22Rv1 (cell line): ENCODE results near the gene MMP28.

ENCODE experiments used
- H3K27ac ChIP-seq: fragments of 450-650 bp; 2 replicates; pipeline ENCODE4 v1.5.1; 2017
- ZFX ChIP-seq: fragments of 450-650 bp; IDR thresholded peaks from 2 replicates; pipeline ENCODE4 v1.6.1; 2017; ENCODE audit warnings: antibody characterized with exemption, borderline replicate concordance
- TF ChIP-seq, protein P1 (sequence below): fragments of 450-650 bp; IDR thresholded peaks from 2 replicates; pipeline ENCODE4 v1.5.1; 2017; ENCODE audit warnings: mild to moderate bottlenecking

The MMP28 gene

DNA sequence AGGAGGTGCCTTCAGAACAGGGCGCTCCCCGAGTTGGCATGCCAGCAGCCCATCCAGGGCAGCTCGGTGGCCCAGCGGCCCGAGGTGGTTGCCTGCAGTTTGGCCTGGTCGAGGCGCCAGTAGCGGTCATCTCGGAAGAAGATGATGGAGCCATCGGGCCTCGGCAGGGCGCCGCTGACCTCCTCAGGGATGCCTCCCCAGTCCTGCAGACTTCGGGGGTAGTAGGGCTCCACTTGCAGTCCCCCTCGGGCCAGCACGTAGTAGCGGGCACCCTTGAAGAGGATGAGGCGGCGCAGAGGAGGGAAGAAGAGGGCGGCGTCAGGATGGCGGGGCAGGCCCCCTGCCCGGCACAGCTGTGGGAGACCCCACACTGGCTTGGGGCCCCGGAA lies 29.0 kb downstream of the MMP28 start:
- no peak overlapping the region for H3K27ac ChIP-seq
- no peak for TF ChIP-seq ZFX
- TF ChIP-seq, protein P1, sequence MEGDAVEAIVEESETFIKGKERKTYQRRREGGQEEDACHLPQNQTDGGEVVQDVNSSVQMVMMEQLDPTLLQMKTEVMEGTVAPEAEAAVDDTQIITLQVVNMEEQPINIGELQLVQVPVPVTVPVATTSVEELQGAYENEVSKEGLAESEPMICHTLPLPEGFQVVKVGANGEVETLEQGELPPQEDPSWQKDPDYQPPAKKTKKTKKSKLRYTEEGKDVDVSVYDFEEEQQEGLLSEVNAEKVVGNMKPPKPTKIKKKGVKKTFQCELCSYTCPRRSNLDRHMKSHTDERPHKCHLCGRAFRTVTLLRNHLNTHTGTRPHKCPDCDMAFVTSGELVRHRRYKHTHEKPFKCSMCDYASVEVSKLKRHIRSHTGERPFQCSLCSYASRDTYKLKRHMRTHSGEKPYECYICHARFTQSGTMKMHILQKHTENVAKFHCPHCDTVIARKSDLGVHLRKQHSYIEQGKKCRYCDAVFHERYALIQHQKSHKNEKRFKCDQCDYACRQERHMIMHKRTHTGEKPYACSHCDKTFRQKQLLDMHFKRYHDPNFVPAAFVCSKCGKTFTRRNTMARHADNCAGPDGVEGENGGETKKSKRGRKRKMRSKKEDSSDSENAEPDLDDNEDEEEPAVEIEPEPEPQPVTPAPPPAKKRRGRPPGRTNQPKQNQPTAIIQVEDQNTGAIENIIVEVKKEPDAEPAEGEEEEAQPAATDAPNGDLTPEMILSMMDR, result no peak

DNA sequence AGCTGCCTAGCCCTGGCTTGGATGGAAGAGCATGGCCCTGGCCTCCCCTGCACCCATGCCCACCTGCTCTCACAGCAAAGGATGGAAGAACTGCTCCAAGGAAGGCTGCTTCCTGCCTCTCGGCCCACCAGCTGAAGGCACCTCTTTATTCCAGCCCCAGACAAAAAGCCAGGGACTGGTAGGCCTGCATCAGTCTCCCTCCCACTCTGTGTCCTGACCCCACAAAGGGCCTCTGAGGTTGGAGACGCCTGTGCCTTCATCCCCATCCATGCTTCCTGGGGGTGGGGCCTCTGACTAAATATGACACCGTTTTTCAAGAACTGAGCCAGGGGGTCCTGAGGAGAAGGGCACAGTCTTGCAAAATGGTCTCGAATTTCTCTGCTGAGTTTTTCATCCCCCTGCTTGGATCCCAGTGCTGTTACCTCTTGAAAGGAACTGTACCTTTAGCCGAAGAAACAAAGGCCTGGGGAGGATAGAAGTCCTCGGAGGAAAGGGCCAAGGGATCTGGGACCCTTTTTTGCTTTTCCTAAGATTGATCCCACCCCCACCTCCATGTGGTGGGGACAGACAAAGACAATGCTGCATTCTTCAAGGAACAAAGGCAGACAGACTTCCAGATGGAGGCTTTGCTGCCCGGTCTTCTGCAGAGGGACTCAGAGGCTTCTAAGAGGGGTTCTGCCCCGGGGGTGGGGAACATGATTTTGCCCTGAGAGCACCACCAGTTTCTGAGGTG lies 29.5 kb downstream of the MMP28 start:
- no peak for TF ChIP-seq ZFX
- TF ChIP-seq, protein P1, result no peak
- no peak overlapping the region for H3K27ac ChIP-seq

DNA sequence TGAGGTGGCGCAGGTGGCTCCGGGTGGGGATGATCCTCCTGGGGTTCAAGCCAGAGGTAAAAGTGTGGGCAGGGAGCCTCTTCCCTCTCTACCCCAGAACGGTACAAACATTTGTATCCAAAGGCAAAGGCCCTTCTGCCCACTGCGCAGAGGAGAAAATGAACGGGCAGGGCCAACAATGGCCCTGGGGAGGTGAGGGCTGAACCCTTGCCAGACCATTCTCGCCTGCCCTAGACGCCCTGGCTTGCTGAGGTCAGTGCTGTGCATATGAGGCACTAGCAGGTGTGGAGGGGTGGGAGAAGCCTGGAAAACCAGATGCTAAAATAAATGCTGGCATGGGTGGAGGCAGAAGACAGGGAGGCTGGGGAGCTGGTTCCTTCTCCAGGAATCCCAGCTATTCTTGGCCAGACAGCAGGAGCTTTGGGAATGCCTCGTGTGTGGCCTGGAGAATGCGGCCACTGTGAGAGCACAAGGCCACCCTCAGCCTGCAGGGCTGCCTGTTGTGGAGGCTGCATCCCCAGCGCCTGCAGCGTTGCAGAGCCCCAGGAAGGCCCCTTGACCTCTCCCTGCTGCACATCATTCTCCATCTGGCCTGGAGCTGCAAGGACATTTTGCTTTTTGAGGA lies 30.2 kb downstream of the MMP28 start:
- H3K27ac ChIP-seq, result no peak overlapping the region
- TF ChIP-seq, protein P1, result no peak
- TF ChIP-seq ZFX, result no peak

DNA sequence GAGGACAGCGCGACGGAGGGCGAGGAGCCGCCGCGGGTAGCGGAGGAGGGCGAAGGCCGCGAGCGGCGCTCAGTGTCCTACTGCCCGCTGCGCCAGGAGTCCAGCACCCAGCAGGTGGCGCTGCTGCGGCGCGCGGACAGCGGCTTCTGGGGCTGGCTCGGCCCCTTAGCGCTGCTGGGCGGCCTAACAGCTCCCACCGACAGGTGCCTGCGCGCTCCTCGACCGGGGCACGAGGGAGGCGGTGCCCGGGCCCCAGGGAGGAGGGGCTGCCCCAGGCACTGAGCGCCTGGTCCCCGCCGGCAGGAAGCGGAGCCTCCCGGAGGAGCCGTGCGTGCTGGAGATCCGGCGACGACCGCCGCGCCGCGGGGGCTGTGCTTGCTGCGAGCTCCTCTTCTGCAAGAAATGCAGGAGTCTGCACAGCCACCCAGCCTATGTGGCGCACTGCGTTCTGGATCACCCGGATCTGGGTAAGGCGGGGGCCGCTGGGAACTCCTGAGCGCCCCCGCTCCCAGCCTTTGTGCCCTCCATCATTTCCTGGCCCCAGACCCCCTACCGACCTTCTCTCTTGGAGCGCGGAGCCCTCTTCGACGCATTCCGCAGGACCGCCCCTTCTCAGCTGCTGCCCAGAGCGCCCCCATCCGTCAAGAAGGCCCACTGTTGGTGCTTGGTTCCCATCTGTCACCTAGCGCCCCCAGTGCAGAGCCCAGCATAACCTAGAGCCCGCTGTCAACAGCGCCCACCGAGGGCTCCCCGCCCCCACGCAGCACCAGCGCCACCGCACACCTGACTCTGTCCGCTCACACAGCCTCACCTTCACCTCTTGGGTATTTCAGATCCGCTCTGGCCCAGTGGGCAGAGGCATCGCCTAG lies 31.1 kb downstream of the MMP28 start:
- TF ChIP-seq, protein P1, result peak; percentile 95
- TF ChIP-seq ZFX, result no peak

DNA sequence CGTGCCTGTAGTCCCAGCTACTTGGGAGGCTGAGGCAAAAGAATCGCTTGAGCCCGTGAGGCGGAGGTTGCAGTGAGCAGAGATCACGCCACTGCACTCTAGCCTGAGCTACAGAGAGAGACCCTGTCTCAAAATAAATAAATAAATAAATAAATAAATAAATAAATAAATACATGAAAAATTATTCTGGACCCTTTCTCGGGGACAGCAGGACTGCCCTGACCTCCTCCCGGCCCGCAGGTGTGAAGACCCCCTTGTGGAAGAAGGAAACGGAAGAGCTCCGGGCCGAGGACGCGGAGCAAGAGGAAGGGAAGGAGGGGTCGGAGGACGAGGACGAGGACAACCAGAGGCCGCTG lies 31.7 kb downstream of the MMP28 start:
- TF ChIP-seq, protein P1, result no peak
- no peak for TF ChIP-seq ZFX

More for the DNA sequence above, 31.1 kb downstream of the MMP28 start:
- H3K27ac ChIP-seq, result no peak overlapping the region

DNA sequence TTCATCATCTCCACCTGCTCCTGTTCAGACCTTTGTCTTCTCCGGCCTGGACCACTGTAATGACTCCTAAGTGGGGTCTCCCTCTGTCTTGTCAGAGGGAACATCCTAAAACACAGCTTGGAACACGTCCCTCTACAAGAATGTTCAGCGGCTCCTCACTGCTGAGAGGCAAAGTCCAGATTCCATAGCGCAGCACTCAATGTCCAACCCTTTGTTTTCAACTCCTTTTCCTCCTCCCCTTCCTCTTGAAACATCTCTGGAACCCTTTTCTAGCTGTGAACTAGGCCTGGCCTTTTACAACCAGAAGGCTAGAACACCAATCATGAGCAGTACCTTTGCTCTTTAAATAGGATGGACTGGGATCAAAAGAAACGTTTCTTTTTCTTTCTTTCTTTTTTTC lies 33.8 kb downstream of the MMP28 start:
- TF ChIP-seq, protein P1, result no peak
- no peak for TF ChIP-seq ZFX
- no peak overlapping the region for H3K27ac ChIP-seq

More for the DNA sequence above, 31.7 kb downstream of the MMP28 start:
- no peak overlapping the region for H3K27ac ChIP-seq
